Mesothelial cell of epicardium (in vitro differentiated cells): ENCODE data around the gene FAM53B. TPM values are rescaled to one million over a fixed set of nuclear protein-coding genes. Genes with fewer than 3 reads are reported as not detected.

Experiments
- DNase-seq, 2 experiments: peaks; one replicate each; pipeline ENCODE4 v3.0.0; 2021; ENCODE audit warnings: low spot score in 2 of 2; ENCODE audit not compliant: unreplicated experiment in 2 of 2
- H3K27ac Mint-ChIP-seq: 2 replicates; pipeline ENCODE4 v1.8.0; 2021; ENCODE audit warnings: mixed read lengths
- H3K27me3 Mint-ChIP-seq: 2 replicates; pipeline ENCODE4 v1.8.0; 2021; ENCODE audit warnings: low read depth, mixed read lengths
- H3K36me3 Mint-ChIP-seq: 2 replicates; pipeline ENCODE4 v1.8.0; 2021; ENCODE audit warnings: mixed read lengths
- H3K4me1 Mint-ChIP-seq: 2 replicates; pipeline ENCODE4 v1.8.0; 2021; ENCODE audit warnings: mixed read lengths
- H3K4me3 Mint-ChIP-seq: 2 replicates; pipeline ENCODE4 v1.8.0; 2021; ENCODE audit warnings: mild to moderate bottlenecking, moderate library complexity, mixed read lengths
- H3K9me3 Mint-ChIP-seq: 2 replicates; pipeline ENCODE4 v1.8.0; 2021; ENCODE audit warnings: mixed read lengths
- total RNA-seq: library from RNA; stranded (reverse); gene quantifications from 3 replicates; pipeline ENCODE4 v1.2.1, GENCODE V29; 2021
- TF ChIP-seq, protein P1 (sequence below): fragments of 200-600 bp; sonication (generic); IDR thresholded peaks from one replicate; pipeline ENCODE4 v1.5.0; 2021; ENCODE audit warnings: antibody characterized with exemption; ENCODE audit not compliant: unreplicated experiment

The FAM53B gene
- total RNA-seq, 1 donor from 2014 or later, result 42.0 TPM

GRCh38 chr10:124737708-124738107, 6.5 kb downstream of the FAM53B start:
- H3K4me3 Mint-ChIP-seq, result no peak overlapping the region
- no peak for DNase-seq
- no peaks in the 10 kb centered on the region for H3K36me3 Mint-ChIP-seq
- peaks cover 86% of the 10 kb centered on the region for H3K4me1 Mint-ChIP-seq
- no peaks in the 10 kb centered on the region for H3K27me3 Mint-ChIP-seq
- H3K27ac Mint-ChIP-seq, result peak overlapping the region; percentile 36
- H3K9me3 Mint-ChIP-seq, result no peaks in the 10 kb centered on the region
- TF ChIP-seq, protein P1, sequence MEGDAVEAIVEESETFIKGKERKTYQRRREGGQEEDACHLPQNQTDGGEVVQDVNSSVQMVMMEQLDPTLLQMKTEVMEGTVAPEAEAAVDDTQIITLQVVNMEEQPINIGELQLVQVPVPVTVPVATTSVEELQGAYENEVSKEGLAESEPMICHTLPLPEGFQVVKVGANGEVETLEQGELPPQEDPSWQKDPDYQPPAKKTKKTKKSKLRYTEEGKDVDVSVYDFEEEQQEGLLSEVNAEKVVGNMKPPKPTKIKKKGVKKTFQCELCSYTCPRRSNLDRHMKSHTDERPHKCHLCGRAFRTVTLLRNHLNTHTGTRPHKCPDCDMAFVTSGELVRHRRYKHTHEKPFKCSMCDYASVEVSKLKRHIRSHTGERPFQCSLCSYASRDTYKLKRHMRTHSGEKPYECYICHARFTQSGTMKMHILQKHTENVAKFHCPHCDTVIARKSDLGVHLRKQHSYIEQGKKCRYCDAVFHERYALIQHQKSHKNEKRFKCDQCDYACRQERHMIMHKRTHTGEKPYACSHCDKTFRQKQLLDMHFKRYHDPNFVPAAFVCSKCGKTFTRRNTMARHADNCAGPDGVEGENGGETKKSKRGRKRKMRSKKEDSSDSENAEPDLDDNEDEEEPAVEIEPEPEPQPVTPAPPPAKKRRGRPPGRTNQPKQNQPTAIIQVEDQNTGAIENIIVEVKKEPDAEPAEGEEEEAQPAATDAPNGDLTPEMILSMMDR, result no peak

GRCh38 chr10:124737221-124737620, 7.0 kb downstream of the FAM53B start:
- Mint-ChIP-seq H3K27ac (peak overlapping the region; percentile 11), H3K27me3 (no peaks in the 10 kb centered on the region), H3K36me3 (no peaks in the 10 kb centered on the region), H3K4me1 (peaks cover 82% of the 10 kb centered on the region), H3K9me3 (no peaks in the 10 kb centered on the region), H3K4me3 (no peak overlapping the region)
- TF ChIP-seq, protein P1, result no peak
- DNase-seq, result peak in 1 of 2 experiments; percentile 24

DNA sequence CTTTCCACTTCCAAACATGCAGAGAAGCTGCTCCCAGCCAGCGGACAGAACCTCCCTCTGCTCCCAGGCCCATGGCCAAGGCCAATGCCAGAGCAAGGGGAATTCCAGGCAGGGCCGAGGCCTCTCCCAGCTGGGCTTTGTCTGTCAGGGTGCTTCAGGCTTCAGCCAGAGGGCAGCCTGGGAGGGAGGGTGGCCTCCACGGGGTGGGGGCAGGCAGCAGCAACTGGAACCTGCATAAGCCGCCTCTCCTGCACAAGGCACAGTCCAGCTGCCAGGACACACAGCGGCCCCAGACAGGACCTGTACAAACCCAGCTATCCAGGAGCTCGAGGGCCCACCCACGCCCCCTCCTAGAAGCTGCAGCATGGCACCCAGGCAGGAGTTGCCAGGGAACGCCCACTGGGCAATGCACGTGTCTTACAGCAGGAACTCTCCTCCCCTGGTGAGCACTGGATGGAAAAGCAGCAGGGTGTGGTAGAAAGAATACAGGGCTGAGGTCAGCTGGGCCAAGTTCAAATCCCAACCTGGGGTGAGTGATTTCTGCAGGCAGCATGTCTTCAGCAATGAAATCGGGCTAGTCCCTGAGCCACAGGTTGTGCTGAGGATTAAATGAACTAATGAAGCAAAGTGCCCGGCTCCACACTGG, 7.6 kb downstream of the FAM53B start:
- no peaks in the 10 kb centered on the region for H3K9me3 Mint-ChIP-seq
- no peaks in the 10 kb centered on the region for H3K27me3 Mint-ChIP-seq
- no peak for DNase-seq

GRCh38 chr10:124735491-124736286, 8.5 kb downstream of the FAM53B start:
- TF ChIP-seq, protein P1, result no peak
- Mint-ChIP-seq H3K4me3 (no peak overlapping the region), H3K36me3 (no peaks in the 10 kb centered on the region), H3K9me3 (no peaks in the 10 kb centered on the region), H3K27ac (peak overlapping the region; percentile 60), H3K4me1 (peaks cover 67% of the 10 kb centered on the region), H3K27me3 (no peaks in the 10 kb centered on the region)
- DNase-seq, result peak in 1 of 2 experiments; percentile 14

More for the DNA sequence above, 7.6 kb downstream of the FAM53B start:
- Mint-ChIP-seq H3K36me3 (no peaks in the 10 kb centered on the region), H3K4me3 (no peak overlapping the region), H3K4me1 (peaks cover 77% of the 10 kb centered on the region), H3K27ac (peak overlapping the region; percentile 60)
- TF ChIP-seq, protein P1, result no peak

DNA sequence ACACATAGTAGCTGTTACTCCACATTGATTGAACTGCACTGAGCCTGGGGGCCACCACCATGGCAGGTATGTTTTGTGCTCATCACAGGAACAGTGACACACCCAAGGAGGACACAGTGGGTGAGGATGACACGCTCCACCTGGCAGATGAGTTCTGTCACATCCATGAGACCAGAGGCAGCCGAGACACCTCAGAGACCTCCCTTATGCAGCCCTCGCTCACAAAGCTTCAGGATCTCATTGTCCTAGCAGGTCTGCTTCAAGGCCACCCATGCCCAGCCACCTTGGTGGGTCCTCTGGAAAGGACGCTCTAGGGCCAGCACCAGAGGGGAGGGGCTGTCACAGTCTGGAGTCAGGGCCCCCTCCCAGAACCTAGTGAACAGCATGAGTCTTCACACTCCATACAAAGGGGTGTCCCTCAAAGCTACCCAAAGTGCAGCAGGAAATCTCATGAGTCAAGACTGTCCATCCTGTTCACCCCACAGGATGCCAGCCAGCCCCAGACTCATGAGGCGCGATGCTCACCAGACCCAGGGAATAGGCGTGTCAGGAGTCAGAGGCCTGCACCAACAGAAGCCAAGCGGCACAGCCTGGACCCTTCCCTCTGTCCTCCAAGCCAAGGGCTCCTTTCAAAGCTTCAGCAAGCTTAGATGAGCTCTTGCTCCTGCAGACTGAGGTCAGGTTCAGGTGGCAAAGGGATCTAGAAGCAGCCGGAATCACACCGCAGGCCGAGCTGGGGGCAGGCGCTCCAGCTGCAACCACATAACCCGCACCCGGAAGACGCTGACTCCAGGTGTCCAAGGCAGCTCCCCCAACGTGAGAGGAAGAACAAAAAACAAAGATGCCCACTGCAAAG, 9.6 kb downstream of the FAM53B start:
- Mint-ChIP-seq H3K36me3 (peaks cover 3% of the 10 kb centered on the region), H3K9me3 (no peaks in the 10 kb centered on the region), H3K4me3 (no peak overlapping the region), H3K4me1 (peaks cover 57% of the 10 kb centered on the region), H3K27ac (peak overlapping the region; percentile 88), H3K27me3 (no peaks in the 10 kb centered on the region)
- peak in 1 of 2 experiments; percentile 28 for DNase-seq
- TF ChIP-seq, protein P1, result no peak
